Measurements from ENCODE around the gene GALR3. TPM values are rescaled to one million over a fixed set of nuclear protein-coding genes. Genes with fewer than 3 reads are reported as not detected.

Gene GALR3
- polyA plus RNA-seq, 1 donor = 0.11 TPM

GRCh38 chr22:37865510-37865909 is 42.3 kb downstream of the GALR3 start:
- no peak for DNase-seq (ENCODE audit: low read depth)

GRCh38 chr22:37870273-37870672 is 47.1 kb downstream of the GALR3 start:
- DNase-seq (ENCODE audit: low read depth) = no peak

Other genes starting within 250 kb of the GALR3 start
- 0.56 TPM for gene LGALS2, start 243.3 kb upstream of the GALR3 start, polyA plus RNA-seq (ENCODE audit: insufficient read length)
- gene GGA1, start 214.5 kb upstream of the GALR3 start, polyA plus RNA-seq (ENCODE audit: insufficient read length) = 44.8 TPM
- 10.5 TPM for gene SH3BP1, start 183.7 kb upstream of the GALR3 start, polyA plus RNA-seq (ENCODE audit: insufficient read length)
- gene PDXP, start 164.7 kb upstream of the GALR3 start, polyA plus RNA-seq (ENCODE audit: insufficient read length) = 17.3 TPM
- 1,611 TPM for gene LGALS1, start 147.7 kb upstream of the GALR3 start, polyA plus RNA-seq (ENCODE audit: insufficient read length)
- 15.9 TPM for gene NOL12, start 137.0 kb upstream of the GALR3 start, polyA plus RNA-seq (ENCODE audit: insufficient read length)
- 39.9 TPM for gene TRIOBP, start 126.3 kb upstream of the GALR3 start, polyA plus RNA-seq (ENCODE audit: insufficient read length)
- 5.9 TPM for gene GCAT, start 15.4 kb upstream of the GALR3 start, polyA plus RNA-seq (ENCODE audit: insufficient read length)
- 10.8 TPM for gene ANKRD54, start 21.0 kb downstream of the GALR3 start, polyA plus RNA-seq (ENCODE audit: insufficient read length)
- gene EIF3L, start 26.0 kb downstream of the GALR3 start, polyA plus RNA-seq (ENCODE audit: insufficient read length) = 1,359 TPM
- 47.2 TPM for gene MICALL1, start 82.9 kb downstream of the GALR3 start, polyA plus RNA-seq (ENCODE audit: insufficient read length)
- gene C22orf23, start 130.2 kb downstream of the GALR3 start, polyA plus RNA-seq (ENCODE audit: insufficient read length) = 10.2 TPM
- 43.4 TPM for gene POLR2F, start 130.3 kb downstream of the GALR3 start, polyA plus RNA-seq (ENCODE audit: insufficient read length)
- gene SOX10, start 161.2 kb downstream of the GALR3 start, polyA plus RNA-seq (ENCODE audit: insufficient read length) = 4.9 TPM
- 9.3 TPM for gene PICK1, start 234.0 kb downstream of the GALR3 start, polyA plus RNA-seq (ENCODE audit: insufficient read length)

Data from forelimb muscle (tissue), 1 donor.